HEK293 (cell line): ENCODE measurements around the gene MBD5.
A peak's percentile ranks its signal among the peaks of the same experiment; 100 is the strongest.
"Not testable (repeated sequence)": the region's sequence is repeated elsewhere in the genome, so short reads cannot be mapped to it uniquely, and the experiment has no call there.

ENCODE experiments used
- CTCF ChIA-PET: fragments of 350-600 bp; formaldehyde crosslinking; extraction: SDS; loops from one replicate; lab custom pipeline; 2021; ENCODE audit warnings: antibody characterized with exemption; lab: Yijun Ruan, JAX
- POLR2A ChIA-PET: fragments of 300-600 bp; formaldehyde crosslinking; extraction: SDS; loops from one replicate; lab custom pipeline; 2020; ENCODE audit warnings: antibody characterized with exemption, inconsistent platforms; lab: Yijun Ruan, JAX
- H3K27ac ChIP-seq: fragments of 200-500 bp; sonication (Bioruptor generic); 2 replicates; pipeline ENCODE4 v1.5.1; 2014; ENCODE audit warnings: low read depth, low read length, control low read depth, inconsistent platforms; ENCODE audit errors: extremely low read depth
- H3K36me3 ChIP-seq, 2 experiments: fragments of 200-500 bp in 1 of 2; sonication (Bioruptor generic) in 1 of 2; 1 replicate in 1 of 2; 2 replicates in 1 of 2; pipeline ENCODE4 v1.5.1; 2014 to 2017; ENCODE audit warnings: inconsistent platforms in 2 of 2, low read length in 2 of 2; ENCODE audit not compliant: control insufficient read depth in 2 of 2, insufficient read depth in 1 of 2
- H3K4me1 ChIP-seq: fragments of 200-500 bp; sonication (Bioruptor generic); 2 replicates; pipeline ENCODE4 v1.5.1; 2014; ENCODE audit warnings: mild to moderate bottlenecking, low read length, inconsistent platforms; ENCODE audit not compliant: control insufficient read depth, insufficient read depth
- H3K4me3 ChIP-seq: 2 replicates; pipeline ENCODE4 v1.5.1; 2011; ENCODE audit warnings: low read depth, mild to moderate bottlenecking, control low read depth, low read length, moderate library complexity
- H3K9me3 ChIP-seq: fragments of 200-500 bp; sonication (Bioruptor generic); 2 replicates; pipeline ENCODE4 v1.5.1; 2014; ENCODE audit warnings: low read depth, low read length, inconsistent platforms; ENCODE audit not compliant: control insufficient read depth, insufficient read depth
- BCL11A ChIP-seq: fragments of 450-650 bp; formaldehyde crosslinking; IDR thresholded peaks from 2 replicates; pipeline ENCODE4 v1.5.1; 2016; ENCODE audit warnings: low read depth, missing biosample characterization, missing genetic modification characterization
- GLI4 ChIP-seq: fragments of 450-650 bp; formaldehyde crosslinking; IDR thresholded peaks from 2 replicates; pipeline ENCODE4 v1.5.1; 2016; ENCODE audit warnings: missing biosample characterization, missing genetic modification characterization
- KLF17 ChIP-seq: fragments of 450-650 bp; formaldehyde crosslinking; IDR thresholded peaks from 2 replicates; pipeline ENCODE4 v1.5.1; 2016; ENCODE audit warnings: missing biosample characterization, missing genetic modification characterization
- SP2 ChIP-seq: fragments of 450-650 bp; formaldehyde crosslinking; IDR thresholded peaks from 2 replicates; pipeline ENCODE4 v1.5.1; 2016; ENCODE audit warnings: missing biosample characterization, missing genetic modification characterization
- SP7 ChIP-seq: fragments of 450-650 bp; formaldehyde crosslinking; IDR thresholded peaks from 2 replicates; pipeline ENCODE4 v1.5.1; 2016; ENCODE audit warnings: missing biosample characterization, missing genetic modification characterization
- YY1 ChIP-seq: fragments of 450-650 bp; formaldehyde crosslinking; IDR thresholded peaks from 2 replicates; pipeline ENCODE4 v1.5.1; 2018; ENCODE audit warnings: missing biosample characterization, missing genetic modification characterization
- ZBTB7A ChIP-seq: fragments of 450-650 bp; formaldehyde crosslinking; IDR thresholded peaks from 2 replicates; pipeline ENCODE4 v1.5.1; 2016; ENCODE audit warnings: low read depth, missing biosample characterization, missing genetic modification characterization
- ZNF140 ChIP-seq: fragments of 450-650 bp; formaldehyde crosslinking; IDR thresholded peaks from 2 replicates; pipeline ENCODE4 v1.5.1; 2016; ENCODE audit warnings: missing biosample characterization, missing genetic modification characterization
- ZNF174 ChIP-seq: fragments of 450-650 bp; formaldehyde crosslinking; IDR thresholded peaks from 2 replicates; pipeline ENCODE4 v1.5.0; 2017; ENCODE audit warnings: missing biosample characterization, mild to moderate bottlenecking, missing genetic modification characterization
- ZNF274 ChIP-seq, 2 experiments: fragments of 200-500 bp in 1 of 2; fragments of 450-650 bp in 1 of 2; sonication (Bioruptor generic) in 1 of 2; formaldehyde crosslinking in 1 of 2; IDR thresholded peaks; 2 replicates each; pipeline versions ENCODE4 v1.5.1 to v1.6.1; 2014 to 2016; ENCODE audit warnings: borderline replicate concordance in 1 of 2, inconsistent platforms in 1 of 2, low read length in 1 of 2, missing biosample characterization in 1 of 2, missing genetic modification characterization in 1 of 2
- ZNF48 ChIP-seq: fragments of 450-650 bp; formaldehyde crosslinking; IDR thresholded peaks from 2 replicates; pipeline ENCODE4 v1.5.1; 2016; ENCODE audit warnings: missing biosample characterization, missing genetic modification characterization
- ZNF510 ChIP-seq: fragments of 450-650 bp; formaldehyde crosslinking; IDR thresholded peaks from 2 replicates; pipeline ENCODE4 v1.5.1; 2018; ENCODE audit warnings: mild to moderate bottlenecking, missing genetic modification characterization, missing biosample characterization; ENCODE audit not compliant: insufficient replicate concordance
- ZNF521 ChIP-seq: fragments of 450-650 bp; formaldehyde crosslinking; IDR thresholded peaks from 2 replicates; pipeline ENCODE4 v1.5.1; 2017; ENCODE audit warnings: missing biosample characterization, mild to moderate bottlenecking, missing genetic modification characterization
- ZNF558 ChIP-seq: fragments of 450-650 bp; formaldehyde crosslinking; IDR thresholded peaks from 2 replicates; pipeline ENCODE4 v1.5.1; 2016; ENCODE audit warnings: missing biosample characterization, missing genetic modification characterization
- ZNF654 ChIP-seq: fragments of 450-650 bp; formaldehyde crosslinking; IDR thresholded peaks from 2 replicates; pipeline ENCODE4 v1.5.1; 2016; ENCODE audit warnings: low read depth, missing biosample characterization, missing genetic modification characterization
- ZNF747 ChIP-seq: fragments of 450-650 bp; formaldehyde crosslinking; IDR thresholded peaks from 2 replicates; pipeline ENCODE4 v1.5.1; 2016; ENCODE audit warnings: missing biosample characterization, missing genetic modification characterization
- TF ChIP-seq, protein P1 (sequence below): fragments of 450-650 bp; formaldehyde crosslinking; IDR thresholded peaks from 2 replicates; pipeline ENCODE4 v1.5.1; 2016; ENCODE audit warnings: missing biosample characterization, missing genetic modification characterization
- TF ChIP-seq, protein P2 (sequence below): fragments of 450-650 bp; formaldehyde crosslinking; IDR thresholded peaks from 2 replicates; pipeline ENCODE4 v1.5.1; 2016; ENCODE audit warnings: missing biosample characterization, missing genetic modification characterization

Gene MBD5

GRCh38 chr2:148006249-148007007 lies 14.5 kb upstream of the MBD5 start:
- CTCF ChIA-PET: no interaction called here
- H3K4me3 ChIP-seq: no peak overlapping the region
- POLR2A ChIA-PET: interaction anchor here (1.0 kb wide), 1 partner anchor 14 kb away, joined by 4 read pairs; the partner anchor contains the start of genes MBD5 and ORC4
- peaks cover 0 to 5% of the 10 kb centered on the region in 2 experiments; a peak in 1 of 3 replicates for H3K36me3 ChIP-seq
- H3K27ac ChIP-seq: no peak overlapping the region
- TF ChIP-seq ZNF510 (tag by site-specific recombination) (no peak), GLI4 (tag by site-specific recombination) (no peak), SP7 (no peak), ZNF174 (tag by site-specific recombination) (no peak), BCL11A (tag by site-specific recombination) (no peak), ZNF521 (no peak), ZNF140 (tag by site-specific recombination) (no peak), SP2 (no peak), KLF17 (tag by site-specific recombination) (no peak), ZBTB7A (tag by site-specific recombination) (no peak), ZNF274 (IDR thresholded peaks at IDR 0.05; ENCODE audit: low read length) (no peak), ZNF274 (tag by site-specific recombination; IDR thresholded peaks at IDR 0.05; ENCODE audit: borderline replicate concordance) (no peak)
- TF ChIP-seq, protein P1, sequence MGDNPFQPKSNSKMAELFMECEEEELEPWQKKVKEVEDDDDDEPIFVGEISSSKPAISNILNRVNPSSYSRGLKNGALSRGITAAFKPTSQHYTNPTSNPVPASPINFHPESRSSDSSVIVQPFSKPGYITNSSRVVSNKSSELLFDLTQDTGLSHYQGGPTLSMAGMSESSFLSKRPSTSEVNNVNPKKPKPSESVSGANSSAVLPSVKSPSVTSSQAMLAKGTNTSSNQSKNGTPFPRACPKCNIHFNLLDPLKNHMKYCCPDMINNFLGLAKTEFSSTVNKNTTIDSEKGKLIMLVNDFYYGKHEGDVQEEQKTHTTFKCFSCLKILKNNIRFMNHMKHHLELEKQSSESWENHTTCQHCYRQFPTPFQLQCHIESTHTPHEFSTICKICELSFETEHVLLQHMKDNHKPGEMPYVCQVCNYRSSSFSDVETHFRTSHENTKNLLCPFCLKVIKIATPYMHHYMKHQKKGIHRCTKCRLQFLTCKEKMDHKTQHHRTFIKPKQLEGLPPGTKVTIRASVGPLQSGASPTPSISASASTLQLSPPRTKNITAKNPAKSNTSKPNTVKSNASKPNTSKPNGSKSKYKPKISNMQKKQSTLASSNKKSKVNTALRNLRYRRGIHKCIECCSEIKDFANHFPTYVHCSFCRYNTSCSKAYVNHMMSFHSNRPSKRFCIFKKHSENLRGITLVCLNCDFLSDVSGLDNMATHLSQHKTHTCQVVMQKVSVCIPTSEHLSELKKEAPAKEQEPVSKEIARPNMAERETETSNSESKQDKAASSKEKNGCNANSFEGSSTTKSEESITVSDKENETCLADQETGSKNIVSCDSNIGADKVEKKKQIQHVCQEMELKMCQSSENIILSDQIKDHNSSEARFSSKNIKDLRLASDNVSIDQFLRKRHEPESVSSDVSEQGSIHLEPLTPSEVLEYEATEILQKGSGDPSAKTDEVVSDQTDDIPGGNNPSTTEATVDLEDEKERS (tag by site-specific recombination): no peak
- no peaks in the 10 kb centered on the region for H3K4me1 ChIP-seq
- no peaks in the 10 kb centered on the region for H3K9me3 ChIP-seq

- H3K9me3 ChIP-seq: no peaks in the 10 kb centered on the region
- H3K4me1 ChIP-seq: no peaks in the 10 kb centered on the region
- no peak overlapping the region for H3K4me3 ChIP-seq
- ChIA-PET POLR2A (no interaction called here), CTCF (no interaction called here)
- no peak for TF ChIP-seq YY1 (tag by site-specific recombination)
- TF ChIP-seq, protein P2, sequence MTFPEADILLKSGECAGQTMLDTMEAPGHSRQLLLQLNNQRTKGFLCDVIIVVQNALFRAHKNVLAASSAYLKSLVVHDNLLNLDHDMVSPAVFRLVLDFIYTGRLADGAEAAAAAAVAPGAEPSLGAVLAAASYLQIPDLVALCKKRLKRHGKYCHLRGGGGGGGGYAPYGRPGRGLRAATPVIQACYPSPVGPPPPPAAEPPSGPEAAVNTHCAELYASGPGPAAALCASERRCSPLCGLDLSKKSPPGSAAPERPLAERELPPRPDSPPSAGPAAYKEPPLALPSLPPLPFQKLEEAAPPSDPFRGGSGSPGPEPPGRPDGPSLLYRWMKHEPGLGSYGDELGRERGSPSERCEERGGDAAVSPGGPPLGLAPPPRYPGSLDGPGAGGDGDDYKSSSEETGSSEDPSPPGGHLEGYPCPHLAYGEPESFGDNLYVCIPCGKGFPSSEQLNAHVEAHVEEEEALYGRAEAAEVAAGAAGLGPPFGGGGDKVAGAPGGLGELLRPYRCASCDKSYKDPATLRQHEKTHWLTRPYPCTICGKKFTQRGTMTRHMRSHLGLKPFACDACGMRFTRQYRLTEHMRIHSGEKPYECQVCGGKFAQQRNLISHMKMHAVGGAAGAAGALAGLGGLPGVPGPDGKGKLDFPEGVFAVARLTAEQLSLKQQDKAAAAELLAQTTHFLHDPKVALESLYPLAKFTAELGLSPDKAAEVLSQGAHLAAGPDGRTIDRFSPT: no peak
- TF ChIP-seq ZNF558 (tag by site-specific recombination): peak; percentile 98
- no peak for TF ChIP-seq ZNF747 (tag by site-specific recombination)
- no peak for TF ChIP-seq ZNF654 (tag by site-specific recombination)
- TF ChIP-seq ZNF48 (tag by site-specific recombination): no peak
- peaks cover 0 to 5% of the 10 kb centered on the region in 2 experiments; a peak in 1 of 3 replicates for H3K36me3 ChIP-seq
- H3K27ac ChIP-seq: no peak overlapping the region
Measured at GRCh38 chr2:148007219-148007900, 13.5 kb upstream of the MBD5 start.

- H3K4me3 ChIP-seq, H3K9me3 ChIP-seq, H3K4me1 ChIP-seq, H3K27ac ChIP-seq, POLR2A ChIA-PET, H3K36me3 ChIP-seq: not testable (repeated sequence)
- CTCF ChIA-PET: interaction anchor here (0.7 kb wide), 1 partner anchor 771 kb away, joined by 3 read pairs; no protein-coding TSS in a partner anchor
Measured at GRCh38 chr2:148008411-148008810, 12.5 kb upstream of the MBD5 start.
